Activated T-helper 2 cell treated with anti-CD3 and anti-CD28 coated beads, Interferon-gamma antibody, Interleukin-2, Interleukin-4, amounts not matched to agents 10 μg/mL and 5 μg/mL and 100 μg/mL, durations not matched to agents 14 hours and 24 hours and 36 hours (primary cell): ENCODE results near the gene PCDH9. TPM values are rescaled to one million over a fixed set of nuclear protein-coding genes. Genes with fewer than 3 reads are reported as not detected.
"Not testable (repeated sequence)": the region's sequence is repeated elsewhere in the genome, so short reads cannot be mapped to it uniquely, and the experiment has no call there.

ENCODE experiments used
- DNase-seq: peaks from one replicate; pipeline ENCODE4 v3.0.0; 2021; ENCODE audit warnings: low spot score
- H3K27ac Mint-ChIP-seq: one replicate; pipeline ENCODE4 v1.8.0; 2021; ENCODE audit warnings: mixed read lengths
- H3K27me3 Mint-ChIP-seq: one replicate; pipeline ENCODE4 v1.8.0; 2021; ENCODE audit warnings: low read depth, mixed read lengths
- H3K36me3 Mint-ChIP-seq: one replicate; pipeline ENCODE4 v1.8.0; 2021; ENCODE audit warnings: low read depth, mixed read lengths
- H3K4me1 Mint-ChIP-seq: one replicate; pipeline ENCODE4 v1.8.0; 2021; ENCODE audit warnings: low read depth, mixed read lengths
- H3K4me3 Mint-ChIP-seq: one replicate; pipeline ENCODE4 v1.8.0; 2021; ENCODE audit warnings: low read depth, mild to moderate bottlenecking, moderate library complexity, mixed read lengths
- H3K9me3 Mint-ChIP-seq: one replicate; pipeline ENCODE4 v1.8.0; 2021; ENCODE audit warnings: mixed read lengths
- intact Hi-C: fragments of 100-400 bp; cut with micrococcal nuclease; formaldehyde crosslinking; loops from one replicate; pipeline ENCODE4 v1.15.1; 2023
- total RNA-seq: library from RNA; stranded (reverse); gene quantifications from 2 replicates; pipeline ENCODE4 v1.2.3, GENCODE V29; 2022

Gene PCDH9
- total RNA-seq, 1 donor from 2014 or later = 0.18 TPM

- no peaks in the 10 kb centered on the region for H3K9me3 Mint-ChIP-seq
- DNase-seq = no peak
- no peaks in the 10 kb centered on the region for H3K4me1 Mint-ChIP-seq
Measured at GRCh38 chr13:67097892-67098452, 132.2 kb downstream of the PCDH9 start.

GRCh38 chr13:67096893-67097292 lies 133.2 kb downstream of the PCDH9 start:
- not testable (repeated sequence) for H3K4me3 Mint-ChIP-seq, H3K27me3 Mint-ChIP-seq, H3K4me1 Mint-ChIP-seq

More at GRCh38 chr13:67097892-67098452, 132.2 kb downstream of the PCDH9 start:
- Mint-ChIP-seq H3K4me3 (no peak overlapping the region), H3K27me3 (no peaks in the 10 kb centered on the region), H3K36me3 (no peaks in the 10 kb centered on the region), H3K27ac (no peak overlapping the region)
- intact Hi-C loops = no loop called here

GRCh38 chr13:67096418-67096817 lies 133.7 kb downstream of the PCDH9 start:
- Mint-ChIP-seq H3K4me3 (no peak overlapping the region), H3K36me3 (no peaks in the 10 kb centered on the region), H3K27ac (no peak overlapping the region), H3K9me3 (no peaks in the 10 kb centered on the region), H3K4me1 (no peaks in the 10 kb centered on the region), H3K27me3 (no peaks in the 10 kb centered on the region)
- intact Hi-C loops = no loop called here
- no peak for DNase-seq

More at GRCh38 chr13:67096893-67097292, 133.2 kb downstream of the PCDH9 start:
- intact Hi-C loops, DNase-seq, H3K27ac Mint-ChIP-seq, H3K36me3 Mint-ChIP-seq, H3K9me3 Mint-ChIP-seq: not testable (repeated sequence)

GRCh38 chr13:67095621-67096020 lies 134.5 kb downstream of the PCDH9 start:
- Mint-ChIP-seq H3K36me3 (no peaks in the 10 kb centered on the region), H3K9me3 (no peaks in the 10 kb centered on the region), H3K27ac (no peak overlapping the region), H3K27me3 (no peaks in the 10 kb centered on the region), H3K4me3 (no peak overlapping the region), H3K4me1 (no peaks in the 10 kb centered on the region)
- intact Hi-C loops = no loop called here
- no peak for DNase-seq

- H3K27me3 Mint-ChIP-seq = no peaks in the 10 kb centered on the region
- H3K4me3 Mint-ChIP-seq = no peak overlapping the region
- H3K36me3 Mint-ChIP-seq = no peaks in the 10 kb centered on the region
- no peak for DNase-seq
- no peaks in the 10 kb centered on the region for H3K4me1 Mint-ChIP-seq
- H3K27ac Mint-ChIP-seq = no peak overlapping the region
- intact Hi-C loops = no loop called here
- H3K9me3 Mint-ChIP-seq = no peaks in the 10 kb centered on the region
Measured at GRCh38 chr13:67094952-67095351, 135.2 kb downstream of the PCDH9 start.

- Mint-ChIP-seq H3K4me1 (no peaks in the 10 kb centered on the region), H3K4me3 (no peak overlapping the region), H3K36me3 (no peaks in the 10 kb centered on the region), H3K9me3 (no peaks in the 10 kb centered on the region), H3K27ac (no peak overlapping the region), H3K27me3 (no peaks in the 10 kb centered on the region)
- intact Hi-C loops = no loop called here
- no peak for DNase-seq
Measured at GRCh38 chr13:67094078-67094477, 136.1 kb downstream of the PCDH9 start.

GRCh38 chr13:67091603-67092002 lies 138.5 kb downstream of the PCDH9 start:
- no peaks in the 10 kb centered on the region for H3K9me3 Mint-ChIP-seq
- H3K27me3 Mint-ChIP-seq = no peaks in the 10 kb centered on the region
- no peaks in the 10 kb centered on the region for H3K36me3 Mint-ChIP-seq
- DNase-seq = no peak
- intact Hi-C loops = no loop called here
- H3K4me1 Mint-ChIP-seq = no peaks in the 10 kb centered on the region
- no peak overlapping the region for H3K27ac Mint-ChIP-seq
- no peak overlapping the region for H3K4me3 Mint-ChIP-seq

GRCh38 chr13:67090856-67091255 lies 139.3 kb downstream of the PCDH9 start:
- intact Hi-C loops = no loop called here
- Mint-ChIP-seq H3K9me3 (no peaks in the 10 kb centered on the region), H3K27ac (no peak overlapping the region), H3K4me3 (no peak overlapping the region), H3K4me1 (no peaks in the 10 kb centered on the region), H3K36me3 (no peaks in the 10 kb centered on the region), H3K27me3 (no peaks in the 10 kb centered on the region)
- no peak for DNase-seq

- no peaks in the 10 kb centered on the region for H3K27me3 Mint-ChIP-seq
- H3K9me3 Mint-ChIP-seq = no peaks in the 10 kb centered on the region
- H3K4me3 Mint-ChIP-seq = no peak overlapping the region
- no peaks in the 10 kb centered on the region for H3K36me3 Mint-ChIP-seq
- no peak overlapping the region for H3K27ac Mint-ChIP-seq
- intact Hi-C loops = no loop called here
- H3K4me1 Mint-ChIP-seq = no peaks in the 10 kb centered on the region
- no peak for DNase-seq
Measured at GRCh38 chr13:67087527-67087926, 142.6 kb downstream of the PCDH9 start.

- H3K27me3 Mint-ChIP-seq = no peaks in the 10 kb centered on the region
Measured at GRCh38 chr13:67086260-67086659, 143.9 kb downstream of the PCDH9 start.

GRCh38 chr13:67084066-67084465 lies 146.1 kb downstream of the PCDH9 start:
- Mint-ChIP-seq H3K4me3 (no peak overlapping the region), H3K4me1 (no peaks in the 10 kb centered on the region), H3K9me3 (no peaks in the 10 kb centered on the region), H3K27ac (no peak overlapping the region), H3K27me3 (no peaks in the 10 kb centered on the region), H3K36me3 (no peaks in the 10 kb centered on the region)
- no peak for DNase-seq
- intact Hi-C loops = no loop called here

More at GRCh38 chr13:67086260-67086659, 143.9 kb downstream of the PCDH9 start:
- Mint-ChIP-seq H3K27ac (no peak overlapping the region), H3K4me3 (no peak overlapping the region), H3K9me3 (no peaks in the 10 kb centered on the region), H3K4me1 (no peaks in the 10 kb centered on the region), H3K36me3 (no peaks in the 10 kb centered on the region)
- intact Hi-C loops = no loop called here
- no peak for DNase-seq

GRCh38 chr13:67083519-67083918 lies 146.6 kb downstream of the PCDH9 start:
- intact Hi-C loops = no loop called here
- DNase-seq = no peak
- no peaks in the 10 kb centered on the region for H3K36me3 Mint-ChIP-seq
- no peaks in the 10 kb centered on the region for H3K27me3 Mint-ChIP-seq
- H3K27ac Mint-ChIP-seq = no peak overlapping the region
- H3K4me3 Mint-ChIP-seq = no peak overlapping the region
- no peaks in the 10 kb centered on the region for H3K4me1 Mint-ChIP-seq
- no peaks in the 10 kb centered on the region for H3K9me3 Mint-ChIP-seq

GRCh38 chr13:67080351-67080750 lies 149.8 kb downstream of the PCDH9 start:
- DNase-seq = no peak
- no peaks in the 10 kb centered on the region for H3K4me1 Mint-ChIP-seq
- no peak overlapping the region for H3K27ac Mint-ChIP-seq
- H3K27me3 Mint-ChIP-seq = no peaks in the 10 kb centered on the region
- no peaks in the 10 kb centered on the region for H3K36me3 Mint-ChIP-seq
- H3K9me3 Mint-ChIP-seq = no peaks in the 10 kb centered on the region
- intact Hi-C loops = no loop called here
- no peak overlapping the region for H3K4me3 Mint-ChIP-seq

GRCh38 chr13:67078062-67078461 lies 152.1 kb downstream of the PCDH9 start:
- DNase-seq = no peak
- intact Hi-C loops = no loop called here
- H3K27ac Mint-ChIP-seq = no peak overlapping the region
- H3K27me3 Mint-ChIP-seq = no peaks in the 10 kb centered on the region
- no peaks in the 10 kb centered on the region for H3K4me1 Mint-ChIP-seq
- no peaks in the 10 kb centered on the region for H3K36me3 Mint-ChIP-seq
- H3K9me3 Mint-ChIP-seq = no peaks in the 10 kb centered on the region
- no peak overlapping the region for H3K4me3 Mint-ChIP-seq
